Loucy (cell line): ENCODE results near the gene GCH1.
"Not testable (repeated sequence)": the region's sequence is repeated elsewhere in the genome, so short reads cannot be mapped to it uniquely, and the experiment has no call there.

Experiments used
- H2AFZ ChIP-seq: fragments of 200-600 bp; sonication (generic); 2 replicates; pipeline ENCODE4 v1.6.0; 2016; ENCODE audit warnings: antibody characterized with exemption, mild to moderate bottlenecking, low read length, moderate library complexity
- H3F3A ChIP-seq: fragments of 200-600 bp; 2 replicates; pipeline ENCODE4 v1.6.0; 2016; ENCODE audit warnings: antibody characterized with exemption, low read depth, mild to moderate bottlenecking
- H3K27me3 ChIP-seq: fragments of 200-600 bp; sonication (generic); 2 replicates; pipeline ENCODE4 v1.6.1; 2014; ENCODE audit warnings: low read length, mild to moderate bottlenecking; ENCODE audit not compliant: insufficient read depth, poor library complexity, severe bottlenecking
- H3K36me3 ChIP-seq: fragments of 200-600 bp; sonication (generic); 2 replicates; pipeline ENCODE4 v1.6.1; 2016; ENCODE audit warnings: low read length; ENCODE audit not compliant: insufficient read depth
- H3K4me1 ChIP-seq: fragments of 200-600 bp; sonication (generic); 2 replicates; pipeline ENCODE4 v1.5.1; 2014; ENCODE audit warnings: low read length, mild to moderate bottlenecking; ENCODE audit not compliant: insufficient read depth, poor library complexity, severe bottlenecking
- H3K4me2 ChIP-seq: fragments of 200-600 bp; sonication (generic); 2 replicates; pipeline ENCODE4 v1.6.0; 2014; ENCODE audit warnings: antibody characterized with exemption, low read length, low read depth, mild to moderate bottlenecking; ENCODE audit not compliant: poor library complexity, severe bottlenecking
- H3K4me3 ChIP-seq: fragments of 200-600 bp; sonication (generic); 2 replicates; pipeline ENCODE4 v1.5.1; 2014; ENCODE audit warnings: low read length, mild to moderate bottlenecking, mixed read lengths; ENCODE audit not compliant: poor library complexity, severe bottlenecking
- H3K79me2 ChIP-seq: fragments of 200-600 bp; sonication (generic); 2 replicates; pipeline ENCODE4 v1.6.1; 2014; ENCODE audit warnings: low read length; ENCODE audit not compliant: insufficient read depth
- H3K9ac ChIP-seq: fragments of 200-600 bp; sonication (generic); 2 replicates; pipeline ENCODE4 v1.6.0; 2014; ENCODE audit warnings: mild to moderate bottlenecking, low read depth, low read length, moderate library complexity; ENCODE audit not compliant: poor library complexity, severe bottlenecking
- H3K9me2 ChIP-seq: fragments of 200-600 bp; sonication (generic); replicated peaks from 2 replicates; pipeline ENCODE4 v1.6.1; 2016; ENCODE audit warnings: low read depth, low read length, mixed read lengths
- H3K9me3 ChIP-seq: fragments of 200-600 bp; sonication (generic); 2 replicates; pipeline ENCODE4 v1.6.1; 2014; ENCODE audit warnings: mild to moderate bottlenecking, antibody characterized with exemption, low read length, low read depth; ENCODE audit not compliant: insufficient read depth
- H4K20me1 ChIP-seq: fragments of 200-600 bp; sonication (generic); 2 replicates; pipeline ENCODE4 v1.6.0; 2014; ENCODE audit warnings: antibody characterized with exemption, low read length, mild to moderate bottlenecking; ENCODE audit not compliant: insufficient read depth, poor library complexity, severe bottlenecking
- EZH2phosphoT487 ChIP-seq: fragments of 200-600 bp; IDR thresholded peaks from 2 replicates; pipeline ENCODE4 v1.6.1; 2018; ENCODE audit warnings: antibody characterized with exemption, mild to moderate bottlenecking, moderate library complexity, borderline replicate concordance
- TF ChIP-seq, protein P1 (sequence below): fragments of 200-600 bp; sonication (generic); conservative IDR thresholded peaks from 2 replicates; pipeline ENCODE4 v1.5.1; 2014; ENCODE audit warnings: mild to moderate bottlenecking, antibody characterized with exemption, low read length

The GCH1 gene

DNA sequence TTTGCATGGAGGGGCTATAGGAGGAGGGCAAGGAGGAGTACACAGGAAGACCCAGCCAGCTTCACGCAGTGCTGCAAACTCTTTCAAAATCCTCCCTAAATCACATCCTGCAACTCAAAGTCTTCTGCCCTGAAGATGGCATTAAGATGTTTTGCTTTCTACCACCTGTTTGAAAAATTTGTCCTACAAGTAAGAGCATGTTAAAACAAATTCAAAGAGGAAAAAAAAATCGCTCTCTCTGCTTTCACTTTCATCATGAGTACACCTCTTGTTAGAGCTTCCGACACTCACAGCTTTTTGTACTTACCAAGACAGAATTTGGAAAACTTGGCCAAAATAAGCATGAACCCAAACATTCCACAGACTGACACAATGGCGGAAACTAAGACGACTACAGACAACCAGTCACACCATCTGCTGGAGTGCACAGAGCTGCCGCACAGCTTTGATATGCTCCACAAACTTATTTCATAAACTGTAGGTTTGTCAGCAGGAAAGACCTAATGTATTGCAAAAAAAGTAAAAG, 21.3 kb downstream of the GCH1 start:
- peaks cover 29% of the 10 kb centered on the region for H3K4me1 ChIP-seq
- no peaks in the 10 kb centered on the region for H3K9me3 ChIP-seq
- no peaks in the 10 kb centered on the region for H3K36me3 ChIP-seq
- no peaks in the 10 kb centered on the region for H4K20me1 ChIP-seq
- peak overlapping the region; percentile 73 for H3K9ac ChIP-seq
- H3F3A ChIP-seq = no peaks in the 10 kb centered on the region
- no peaks in the 10 kb centered on the region for H3K27me3 ChIP-seq
- TF ChIP-seq EZH2phosphoT487 = no peak
- TF ChIP-seq, protein P1, sequence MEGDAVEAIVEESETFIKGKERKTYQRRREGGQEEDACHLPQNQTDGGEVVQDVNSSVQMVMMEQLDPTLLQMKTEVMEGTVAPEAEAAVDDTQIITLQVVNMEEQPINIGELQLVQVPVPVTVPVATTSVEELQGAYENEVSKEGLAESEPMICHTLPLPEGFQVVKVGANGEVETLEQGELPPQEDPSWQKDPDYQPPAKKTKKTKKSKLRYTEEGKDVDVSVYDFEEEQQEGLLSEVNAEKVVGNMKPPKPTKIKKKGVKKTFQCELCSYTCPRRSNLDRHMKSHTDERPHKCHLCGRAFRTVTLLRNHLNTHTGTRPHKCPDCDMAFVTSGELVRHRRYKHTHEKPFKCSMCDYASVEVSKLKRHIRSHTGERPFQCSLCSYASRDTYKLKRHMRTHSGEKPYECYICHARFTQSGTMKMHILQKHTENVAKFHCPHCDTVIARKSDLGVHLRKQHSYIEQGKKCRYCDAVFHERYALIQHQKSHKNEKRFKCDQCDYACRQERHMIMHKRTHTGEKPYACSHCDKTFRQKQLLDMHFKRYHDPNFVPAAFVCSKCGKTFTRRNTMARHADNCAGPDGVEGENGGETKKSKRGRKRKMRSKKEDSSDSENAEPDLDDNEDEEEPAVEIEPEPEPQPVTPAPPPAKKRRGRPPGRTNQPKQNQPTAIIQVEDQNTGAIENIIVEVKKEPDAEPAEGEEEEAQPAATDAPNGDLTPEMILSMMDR = no peak
- peak overlapping the region; percentile 73 for H3K4me2 ChIP-seq
- H2AFZ ChIP-seq = peak overlapping the region; percentile 69
- peaks cover 4% of the 10 kb centered on the region; the same call in 1 of the 2 replicates for H3K79me2 ChIP-seq
- H3K4me3 ChIP-seq = peak overlapping the region; percentile 72
- H3K9me2 ChIP-seq = no peaks in the 10 kb centered on the region

DNA sequence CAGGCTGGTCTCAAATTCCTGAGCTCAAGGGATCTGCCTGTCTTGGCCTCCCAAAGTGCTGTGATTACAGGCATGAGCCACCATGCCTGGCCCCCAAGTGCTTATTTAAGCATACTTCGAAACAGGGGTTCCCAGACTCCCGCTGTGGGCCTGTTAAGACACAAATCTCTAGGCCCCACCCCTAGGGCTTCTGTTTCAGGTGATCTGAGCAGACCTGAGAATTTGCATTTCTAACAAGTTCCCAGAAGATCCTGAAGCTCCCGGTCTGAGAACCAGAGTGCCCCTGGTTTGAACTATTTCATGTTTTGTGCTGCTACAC, 25.0 kb downstream of the GCH1 start:
- Histone ChIP-seq H3K4me2 (no peak overlapping the region), H3K27me3 (no peaks in the 10 kb centered on the region), H3K36me3 (no peaks in the 10 kb centered on the region), H2AFZ (no peak overlapping the region), H3K9me2 (no peaks in the 10 kb centered on the region), H3K4me1 (peaks cover 29% of the 10 kb centered on the region), H3K9me3 (no peaks in the 10 kb centered on the region), H3K9ac (no peak overlapping the region), H3K79me2 (peaks cover 2% of the 10 kb centered on the region; the same call in 1 of the 2 replicates), H3F3A (no peaks in the 10 kb centered on the region), H3K4me3 (no peak overlapping the region), H4K20me1 (no peaks in the 10 kb centered on the region)
- TF ChIP-seq EZH2phosphoT487 = no peak
- TF ChIP-seq, protein P1 = no peak

DNA sequence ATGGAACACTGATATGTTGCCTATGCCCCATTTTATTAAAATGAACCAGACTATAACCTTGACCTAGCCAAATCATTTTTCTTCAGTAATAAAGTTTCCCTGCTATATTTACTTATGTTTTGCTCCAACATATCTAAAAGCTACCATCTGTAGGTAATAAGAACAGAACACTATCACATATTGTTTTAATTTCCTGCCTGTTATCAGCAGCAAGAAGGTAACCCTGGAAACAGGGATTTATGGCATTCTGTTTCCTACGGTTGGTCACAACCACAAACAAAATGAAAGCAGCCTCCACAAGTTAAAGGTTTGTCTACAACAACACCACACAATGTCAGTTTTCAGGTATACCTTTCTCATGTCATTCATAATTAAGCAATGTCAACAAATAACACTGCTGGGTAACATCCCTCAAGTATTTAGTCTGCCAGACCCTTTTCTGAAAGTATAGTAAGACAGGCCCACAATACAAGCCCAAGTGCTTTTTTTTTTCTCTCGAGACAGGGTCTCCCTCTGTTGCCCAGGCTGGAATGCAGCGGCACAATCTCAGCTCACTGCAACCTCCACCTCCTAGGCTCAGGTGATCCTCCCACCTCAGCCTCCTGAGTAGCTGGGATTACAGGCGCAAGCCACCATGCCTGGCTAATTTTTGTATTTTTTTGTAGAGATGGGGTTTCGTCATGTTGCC, 25.5 kb downstream of the GCH1 start:
- TF ChIP-seq, protein P1 = no peak
- no peak for TF ChIP-seq EZH2phosphoT487
- H3K4me1 ChIP-seq = peaks cover 24% of the 10 kb centered on the region
- H3K4me3 ChIP-seq = peak overlapping the region; percentile 3
- H4K20me1 ChIP-seq = no peaks in the 10 kb centered on the region
- no peaks in the 10 kb centered on the region for H3K9me2 ChIP-seq
- H3K9me3 ChIP-seq = no peaks in the 10 kb centered on the region
- no peaks in the 10 kb centered on the region for H3K79me2 ChIP-seq
- H3K27me3 ChIP-seq = no peaks in the 10 kb centered on the region
- no peak overlapping the region for H3K9ac ChIP-seq
- no peaks in the 10 kb centered on the region for H3F3A ChIP-seq
- H3K36me3 ChIP-seq = no peaks in the 10 kb centered on the region
- H3K4me2 ChIP-seq = peak overlapping the region; percentile 26
- H2AFZ ChIP-seq = no peak overlapping the region

DNA sequence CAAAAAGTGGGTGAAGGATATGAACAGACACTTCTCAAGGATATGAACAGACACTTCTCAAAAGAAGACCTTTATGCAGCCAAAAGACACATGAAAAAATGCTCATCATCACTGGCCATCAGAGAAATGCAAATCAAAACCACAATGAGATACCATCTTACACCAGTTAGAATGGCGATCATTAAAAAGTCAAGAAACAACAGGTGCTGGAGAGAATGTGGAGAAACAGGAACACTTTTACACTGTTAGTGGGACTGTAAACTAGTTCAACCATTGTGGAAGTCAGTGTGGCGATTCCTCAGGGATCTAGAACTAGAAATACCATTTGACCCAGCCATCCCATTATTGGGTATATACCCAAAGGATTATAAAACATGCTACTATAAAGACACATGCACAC, 27.0 kb downstream of the GCH1 start:
- H3K9ac ChIP-seq = not testable (repeated sequence)

DNA sequence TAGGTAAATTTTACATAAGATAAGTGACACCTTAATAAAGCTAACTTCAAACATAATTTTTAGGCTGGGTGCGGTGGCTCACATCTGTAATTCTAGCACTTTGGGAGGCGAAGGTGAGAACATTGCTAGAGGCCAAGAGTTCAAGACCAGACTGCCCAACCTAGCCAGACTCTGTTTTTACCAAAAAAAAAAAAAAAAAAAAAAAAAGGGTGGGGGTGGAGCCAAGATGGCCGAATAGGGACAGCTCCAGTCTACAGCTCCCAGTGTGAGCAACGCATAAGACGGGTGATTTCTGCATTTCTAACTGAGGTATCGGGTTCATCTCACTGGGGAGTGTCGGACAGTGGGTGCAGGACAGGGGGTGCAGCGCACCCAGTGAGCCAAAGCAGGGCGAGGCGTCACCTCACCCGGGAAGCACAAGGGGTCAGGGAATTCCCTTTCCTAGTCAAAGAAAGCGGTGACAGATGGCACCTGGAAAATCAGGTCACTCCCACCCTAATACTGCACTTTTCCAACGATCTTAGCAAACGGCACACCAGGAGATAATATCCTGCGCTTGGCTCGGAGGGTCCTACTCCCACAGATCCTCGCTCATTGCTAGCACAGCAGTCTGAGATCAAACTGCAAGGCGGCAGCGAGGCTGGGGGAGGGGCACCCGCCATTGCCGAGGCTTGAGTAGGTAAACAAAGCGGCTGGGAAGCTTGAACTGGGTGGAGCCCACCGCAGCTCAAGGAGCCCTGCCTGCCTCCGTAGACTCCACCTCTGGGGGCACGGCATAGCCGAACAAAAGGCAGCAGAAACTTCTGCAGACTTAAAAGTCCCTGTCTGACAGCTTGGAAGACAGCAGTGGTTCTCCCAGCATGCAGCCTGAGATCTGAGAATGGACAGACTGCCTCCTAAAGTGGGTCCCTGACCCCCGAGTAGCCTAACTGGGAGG, 32.2 kb downstream of the GCH1 start:
- not testable (repeated sequence) for H3K79me2 ChIP-seq, H3K4me2 ChIP-seq

More for the DNA sequence above, 27.0 kb downstream of the GCH1 start:
- not testable (repeated sequence) for H3K27me3 ChIP-seq, H3K79me2 ChIP-seq, H4K20me1 ChIP-seq, H3K4me3 ChIP-seq, H3K4me2 ChIP-seq, H3F3A ChIP-seq, H3K9me3 ChIP-seq, H3K36me3 ChIP-seq, H2AFZ ChIP-seq, H3K9me2 ChIP-seq
- H3K4me1 ChIP-seq = peaks cover 18% of the 10 kb centered on the region

More for the DNA sequence above, 32.2 kb downstream of the GCH1 start:
- not testable (repeated sequence) for H3K9me2 ChIP-seq, H3K4me3 ChIP-seq, H3K9ac ChIP-seq, H2AFZ ChIP-seq, H3K27me3 ChIP-seq, H4K20me1 ChIP-seq, H3K4me1 ChIP-seq, H3K9me3 ChIP-seq, H3K36me3 ChIP-seq, H3F3A ChIP-seq
